Urothelium cell line (cell line): Measurements from ENCODE around the gene BHMT2.

Experiments used
- DNase-seq: peaks from one replicate; pipeline ENCODE4 v3.0.0; 2011; ENCODE audit warnings: low spot score, mixed read lengths
- FAIRE-seq: peaks from 2 replicates; lab custom pipeline; 2011; peaks lifted over from hg19 to GRCh38; lab: Jason Lieb, UNC

BHMT2 gene

GRCh38 chr5:79059674-79060073, 9.9 kb upstream of the BHMT2 start:
- no peak for DNase-seq
- FAIRE-seq = no peak

GRCh38 chr5:79062436-79062835, 7.1 kb upstream of the BHMT2 start:
- no peak for FAIRE-seq
- no peak for DNase-seq

GRCh38 chr5:79070350-79070667, 742 bp downstream of the BHMT2 start:
- no peak for DNase-seq
- FAIRE-seq = no peak

GRCh38 chr5:79074641-79075040, 5.1 kb downstream of the BHMT2 start:
- no peak for FAIRE-seq

GRCh38 chr5:79075646-79076426, 6.3 kb downstream of the BHMT2 start:
- no peak for FAIRE-seq
- DNase-seq = no peak

More at GRCh38 chr5:79074641-79075040, 5.1 kb downstream of the BHMT2 start:
- peak; percentile 53 for DNase-seq

GRCh38 chr5:79076819-79077218, 7.3 kb downstream of the BHMT2 start:
- no peak for FAIRE-seq
- no peak for DNase-seq

- no peak for DNase-seq
- peak; percentile 46 for FAIRE-seq
Measured at GRCh38 chr5:79077680-79078365, 8.3 kb downstream of the BHMT2 start.

GRCh38 chr5:79080804-79081203, 11.2 kb downstream of the BHMT2 start:
- no peak for DNase-seq
- no peak for FAIRE-seq

GRCh38 chr5:79081779-79082178, 12.2 kb downstream of the BHMT2 start:
- no peak for FAIRE-seq
- no peak for DNase-seq

- no peak for FAIRE-seq
- DNase-seq = no peak
Measured at GRCh38 chr5:79086116-79086515, 16.5 kb downstream of the BHMT2 start.

GRCh38 chr5:79088507-79088906, 18.9 kb downstream of the BHMT2 start:
- FAIRE-seq (no peak), DNase-seq (no peak)

GRCh38 chr5:79091064-79091463, 21.5 kb downstream of the BHMT2 start:
- DNase-seq = no peak
- FAIRE-seq = no peak

- no peak for DNase-seq
- no peak for FAIRE-seq
Measured at GRCh38 chr5:79093762-79094161, 24.2 kb downstream of the BHMT2 start.

- DNase-seq = no peak
- no peak for FAIRE-seq
Measured at GRCh38 chr5:79105868-79106267, 36.3 kb downstream of the BHMT2 start.

- no peak for DNase-seq
- FAIRE-seq = no peak
Measured at GRCh38 chr5:79107020-79107796, 37.6 kb downstream of the BHMT2 start.

GRCh38 chr5:79108086-79108485, 38.5 kb downstream of the BHMT2 start:
- DNase-seq (no peak), FAIRE-seq (no peak)

GRCh38 chr5:79108792-79109191, 39.2 kb downstream of the BHMT2 start:
- DNase-seq (no peak), FAIRE-seq (no peak)

GRCh38 chr5:79109527-79110492, 40.2 kb downstream of the BHMT2 start:
- no peak for DNase-seq
- no peak for FAIRE-seq

GRCh38 chr5:79111387-79111959, 41.9 kb downstream of the BHMT2 start, which contains the start of gene BHMT:
BHMT (plus strand) TSS chr5:79111809; CDS start chr5:79111886, 77 bp downstream.
- no peak for FAIRE-seq
- DNase-seq = no peak
